GM19240 (cell line): ENCODE data around the gene CLRN3.

Experiments
- DNase-seq: peaks from one replicate; pipeline ENCODE4 v3.0.0; 2011; ENCODE audit warnings: low spot score; ENCODE audit not compliant: insufficient read length

The CLRN3 gene

DNA sequence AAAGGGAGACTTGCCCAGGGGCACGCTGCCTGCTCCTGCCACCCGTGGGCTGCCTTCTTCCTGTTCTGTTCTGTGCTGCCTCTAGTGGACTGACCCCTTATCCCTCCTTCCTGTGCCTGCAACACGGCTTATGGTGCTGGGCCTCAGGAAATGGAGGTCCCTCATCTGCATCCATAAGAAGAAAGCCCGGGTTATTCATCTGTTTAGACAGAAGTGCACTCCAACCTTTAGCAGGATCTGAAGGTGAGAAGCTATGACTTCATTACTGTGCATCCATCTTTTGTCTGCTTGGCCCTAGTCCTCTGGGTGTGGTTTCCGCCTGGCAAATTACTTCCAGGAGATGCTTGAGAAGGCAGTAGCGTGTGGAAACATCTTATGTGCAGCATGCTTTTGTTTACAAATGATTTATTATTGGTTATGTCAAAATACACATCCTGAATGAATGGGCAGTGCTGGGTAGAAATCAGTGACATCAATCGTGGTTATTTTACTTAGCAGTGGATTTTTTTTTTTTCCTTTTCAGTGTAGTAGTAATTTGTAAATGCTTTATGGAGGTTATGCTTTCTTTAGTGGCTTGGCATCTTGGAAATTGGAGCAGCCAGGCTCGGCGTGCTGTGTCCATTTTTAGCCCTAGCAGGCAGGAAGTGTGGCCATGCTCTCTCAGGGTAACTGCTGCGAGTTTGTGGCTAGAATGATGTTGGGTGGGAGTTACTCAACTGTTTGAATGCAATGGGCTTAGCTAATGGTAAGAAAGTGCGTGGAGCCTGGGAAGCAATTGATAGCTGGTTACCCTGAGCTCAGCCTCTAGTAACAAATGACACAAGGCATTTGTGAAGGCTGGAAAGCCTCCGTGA, 26.9 kb upstream of the CLRN3 start:
- DNase-seq = no peak

GRCh38 chr10:127918572-127918971, 25.8 kb upstream of the CLRN3 start:
- no peak for DNase-seq

GRCh38 chr10:127916826-127917225, 24.1 kb upstream of the CLRN3 start:
- no peak for DNase-seq

GRCh38 chr10:127915324-127915723, 22.6 kb upstream of the CLRN3 start:
- DNase-seq = no peak

DNA sequence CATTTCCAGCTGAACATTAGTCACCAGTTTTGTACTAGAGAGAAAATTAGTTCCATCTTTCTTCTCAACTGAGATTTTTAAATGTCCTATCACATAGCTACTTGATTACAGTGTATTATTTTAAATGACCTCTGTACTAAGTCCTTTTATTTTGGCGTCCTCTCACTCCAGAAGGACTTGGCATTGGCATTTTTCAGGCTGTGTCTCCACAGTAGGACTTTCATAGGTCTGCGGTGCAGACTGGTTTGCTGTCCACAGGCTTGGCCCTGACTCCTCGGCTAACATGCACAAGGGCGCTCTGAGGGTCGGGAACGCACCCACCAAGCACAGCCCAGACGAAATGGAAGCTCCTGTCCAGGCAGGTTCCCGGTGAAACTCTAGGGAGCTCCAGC, 20.6 kb upstream of the CLRN3 start:
- no peak for DNase-seq

DNA sequence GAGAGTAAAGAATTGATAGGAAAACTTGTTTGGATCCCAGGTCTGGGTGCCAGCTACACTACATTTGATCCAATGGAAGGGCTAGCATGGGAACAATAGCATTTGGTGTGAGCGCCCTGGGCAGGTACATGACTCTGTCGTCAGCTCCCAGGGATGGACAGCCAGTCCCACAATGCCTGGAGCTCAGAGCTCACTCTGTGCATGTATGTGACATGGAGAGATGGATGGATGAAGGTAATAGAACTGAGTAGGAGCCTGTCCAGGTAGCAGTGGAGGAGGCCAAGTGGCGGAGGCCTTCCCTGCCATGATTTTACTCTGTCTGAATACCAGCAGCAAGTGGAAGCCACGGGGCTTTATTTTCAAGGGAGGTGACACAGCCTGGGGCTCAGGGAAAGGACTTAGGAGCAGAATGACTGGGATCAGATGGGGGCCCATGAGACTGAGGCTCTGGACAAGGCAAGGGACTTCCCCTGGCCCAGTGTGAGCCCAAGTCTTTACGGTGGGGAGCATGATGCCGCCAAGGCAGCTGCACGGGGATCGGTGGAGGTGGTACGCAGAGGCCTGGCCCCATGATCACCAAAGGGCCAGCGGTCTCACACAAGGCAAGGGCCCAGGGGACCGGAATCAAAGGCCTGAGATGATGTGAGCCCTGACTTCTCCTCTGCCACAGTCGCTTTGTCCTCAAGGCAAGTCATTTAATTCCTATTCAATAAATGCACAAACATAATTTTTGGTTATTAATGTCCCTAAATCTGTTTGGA, 20.0 kb upstream of the CLRN3 start:
- DNase-seq = no peak

DNA sequence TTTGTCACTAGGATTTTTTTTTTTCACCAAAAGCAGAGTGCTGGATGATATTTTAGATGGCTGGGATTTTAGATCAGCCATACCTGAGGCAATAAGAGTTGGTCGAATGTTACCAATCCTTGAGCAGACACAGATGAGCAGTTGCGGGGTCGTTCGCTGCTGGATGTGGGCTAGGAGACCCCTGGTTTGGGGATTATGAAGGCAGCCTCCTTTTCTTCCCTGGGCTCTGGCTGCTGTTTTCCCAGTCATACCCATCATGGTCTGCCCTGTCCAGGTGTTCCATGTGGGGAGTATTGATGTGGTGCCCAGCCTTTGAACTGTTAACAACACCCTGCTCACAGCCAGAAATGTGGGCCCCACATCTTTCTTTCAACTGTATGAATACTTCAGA, 19.1 kb upstream of the CLRN3 start:
- DNase-seq = no peak

GRCh38 chr10:127911218-127911866, 18.6 kb upstream of the CLRN3 start:
- DNase-seq = no peak

- no peak for DNase-seq
Observed at GRCh38 chr10:127910464-127910770, 17.7 kb upstream of the CLRN3 start.

- DNase-seq = no peak
Observed at GRCh38 chr10:127909716-127910463, 17.1 kb upstream of the CLRN3 start.

DNA sequence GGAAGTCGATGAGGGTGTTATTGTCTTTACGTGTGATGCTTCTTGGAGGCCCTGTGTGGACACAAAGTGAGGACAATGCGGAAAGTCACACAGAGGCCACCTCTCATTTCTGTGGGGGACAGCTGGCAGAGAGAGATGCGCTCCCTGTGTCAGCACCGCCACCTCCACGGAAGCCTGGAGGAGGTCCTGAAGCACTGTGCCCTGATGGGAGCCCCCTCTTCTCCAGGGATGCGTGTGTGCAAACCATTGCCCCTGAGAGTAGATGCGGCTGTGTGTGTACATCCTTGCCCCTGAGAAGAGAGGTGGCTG, 16.2 kb upstream of the CLRN3 start:
- DNase-seq = no peak

GRCh38 chr10:127908106-127908958, 15.6 kb upstream of the CLRN3 start:
- no peak for DNase-seq

GRCh38 chr10:127907411-127908105, 14.8 kb upstream of the CLRN3 start:
- DNase-seq = no peak

DNA sequence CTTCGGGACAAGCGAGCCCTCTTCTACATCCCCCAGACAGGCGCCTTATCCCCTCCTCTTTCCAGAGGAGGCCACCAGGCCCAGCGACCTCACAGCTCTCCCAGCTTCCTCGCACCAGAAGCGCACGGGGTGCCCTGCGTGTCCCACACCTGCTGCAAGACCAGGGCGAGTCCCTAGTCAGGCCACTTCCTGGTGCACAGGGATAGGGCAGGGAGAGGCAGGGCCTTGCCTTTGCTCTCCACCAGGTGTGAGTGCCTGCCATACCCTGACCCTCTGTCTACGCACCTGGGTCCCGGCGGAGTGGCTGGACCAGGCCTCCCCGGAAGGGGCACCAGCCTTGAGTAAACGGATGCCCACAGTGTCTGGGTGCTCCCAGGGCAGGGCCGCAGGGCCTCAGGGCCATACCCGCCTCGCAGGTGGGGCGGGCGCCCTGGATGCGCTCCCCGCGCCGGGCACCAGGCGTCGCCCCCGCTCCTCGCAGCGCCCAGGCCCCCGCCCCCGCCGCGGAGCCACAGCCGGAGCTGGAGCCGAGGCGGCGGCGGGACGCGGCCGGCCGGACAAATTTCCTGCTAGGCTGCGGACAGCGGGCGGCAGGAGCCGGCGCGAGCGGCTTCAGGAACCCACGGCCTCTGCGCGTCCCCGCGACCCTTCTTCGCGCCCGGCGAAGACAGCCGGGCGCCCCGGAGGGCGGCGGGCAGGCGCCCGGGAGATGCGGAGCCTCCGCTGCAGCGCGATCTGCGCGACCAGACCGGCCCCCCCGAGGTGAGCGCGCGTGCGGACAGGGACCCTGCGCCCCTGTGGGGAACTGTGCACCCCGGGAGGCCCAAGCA, 14.0 kb upstream of the CLRN3 start, which contains the start of gene PTPRE:
Gene PTPRE (plus strand): TSS at position 556 of the 830 bp plus-strand sequence. CDS start 133,779 bp downstream, outside the sequence.
- peak; percentile 14 for DNase-seq

DNA sequence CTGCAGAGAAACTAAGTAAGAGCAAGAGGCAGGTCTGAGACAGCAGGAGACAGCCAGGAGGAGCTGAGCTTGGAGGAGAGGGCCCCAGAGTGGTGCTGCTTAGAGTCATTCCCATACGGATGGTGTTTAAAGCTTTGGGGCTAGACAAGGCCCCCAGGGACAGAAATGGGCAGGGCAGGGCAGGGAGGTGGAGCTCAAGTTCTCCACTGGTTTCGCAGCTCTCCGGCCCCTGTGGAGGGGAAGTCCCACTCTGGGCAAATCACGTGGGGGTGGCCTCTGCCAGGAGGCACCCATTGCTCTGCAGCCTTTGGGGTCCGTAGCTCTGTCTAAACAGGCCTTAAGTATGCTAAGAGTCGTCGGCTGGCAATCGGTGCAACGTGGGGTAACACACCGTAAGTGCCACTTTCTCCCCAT, 13.1 kb upstream of the CLRN3 start:
- no peak for DNase-seq

- DNase-seq = no peak
Observed at GRCh38 chr10:127905001-127905847, 12.5 kb upstream of the CLRN3 start.

DNA sequence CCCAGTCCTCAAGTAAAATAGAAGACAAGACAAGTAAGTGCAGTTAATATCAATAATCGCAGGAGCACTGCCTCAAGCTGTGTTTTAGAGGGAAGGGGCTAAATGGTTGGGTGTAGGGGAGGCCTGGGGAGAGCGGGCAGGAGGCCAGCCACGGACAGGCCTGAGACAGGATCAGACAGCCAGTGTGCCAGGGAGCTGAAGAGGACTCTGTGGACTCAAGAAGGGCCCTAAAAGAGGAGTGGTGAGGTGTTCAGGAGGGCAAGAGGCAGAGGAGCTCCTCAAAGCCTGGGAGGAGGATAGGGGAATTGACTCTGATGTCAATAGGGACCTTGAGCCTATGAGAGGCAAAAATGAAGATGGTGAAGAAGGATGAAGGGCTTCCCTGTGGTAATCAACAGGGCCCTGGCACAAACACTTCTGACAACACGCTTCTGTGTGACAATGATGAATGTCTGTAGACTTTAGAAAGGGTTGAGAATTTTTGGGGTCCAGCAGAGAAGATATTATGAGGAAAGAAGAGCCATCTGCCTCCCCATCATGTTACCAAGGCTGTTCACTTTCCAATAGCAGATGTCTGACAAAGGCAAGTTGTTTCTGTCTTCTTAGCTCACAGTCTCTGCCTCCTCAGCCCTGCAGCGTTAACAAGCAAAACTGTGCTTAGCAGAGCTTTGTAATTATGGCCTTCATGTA, 11.7 kb upstream of the CLRN3 start:
- no peak for DNase-seq

DNA sequence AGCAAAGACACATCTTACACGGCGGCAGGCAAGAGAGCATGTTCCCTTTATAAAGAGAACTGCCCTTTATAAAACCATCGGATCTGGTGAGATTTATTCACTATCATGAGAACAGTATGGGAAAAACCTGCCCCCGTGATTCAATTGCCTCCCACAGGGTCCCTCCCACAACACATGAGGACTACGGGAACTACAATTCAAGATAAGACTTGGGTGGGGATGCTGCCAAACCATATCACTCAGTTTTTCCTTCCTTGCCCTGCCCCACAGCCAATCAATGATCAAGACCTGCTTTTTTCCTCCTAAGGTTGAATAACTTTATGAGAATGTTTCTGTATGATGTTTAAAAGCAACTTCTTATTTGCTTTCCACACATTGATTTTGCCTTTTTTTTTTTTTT, 11.0 kb upstream of the CLRN3 start:
- no peak for DNase-seq
